HG03135 (cell line): ENCODE data around the gene PSMB11.

Experiments
- ATAC-seq: cut with Tn5 transposase; IDR thresholded peaks from one replicate; pipeline ENCODE4 v1.9.1; 2021; ENCODE audit warnings: mild to moderate bottlenecking, moderate library complexity; ENCODE audit not compliant: unreplicated experiment

The PSMB11 gene

GRCh38 chr14:23078692-23079116 lies 36.7 kb downstream of the PSMB11 start:
- ATAC-seq: no peak

- no peak for ATAC-seq
Measured at GRCh38 chr14:23079716-23080115, 37.7 kb downstream of the PSMB11 start.

GRCh38 chr14:23080474-23080873 lies 38.5 kb downstream of the PSMB11 start:
- no peak for ATAC-seq

- ATAC-seq: no peak
Measured at GRCh38 chr14:23085458-23085857, 43.4 kb downstream of the PSMB11 start.

GRCh38 chr14:23086565-23086964 lies 44.6 kb downstream of the PSMB11 start:
- no peak for ATAC-seq

GRCh38 chr14:23089498-23090253 lies 47.7 kb downstream of the PSMB11 start:
- no peak for ATAC-seq

- no peak for ATAC-seq
Measured at GRCh38 chr14:23090254-23090636, 48.2 kb downstream of the PSMB11 start.

GRCh38 chr14:23091294-23092225 lies 49.5 kb downstream of the PSMB11 start:
- no peak for ATAC-seq

- ATAC-seq: no peak
Measured at GRCh38 chr14:23093104-23093503, 51.1 kb downstream of the PSMB11 start.

GRCh38 chr14:23093526-23093925 lies 51.5 kb downstream of the PSMB11 start:
- no peak for ATAC-seq
